Activated T-helper 9 cell treated with anti-CD3 and anti-CD28 coated beads, Interleukin-2, amount 50 U/mL, for 16 hours (primary cell): ENCODE measurements around the gene TAS2R40.
A peak's percentile ranks its signal among the peaks of the same experiment; 100 is the strongest.
"Not testable (repeated sequence)": the region's sequence is repeated elsewhere in the genome, so short reads cannot be mapped to it uniquely, and the experiment has no call there.

Source experiments
- DNase-seq: peaks from one replicate; pipeline ENCODE4 v3.0.0-alpha.2; 2020; ENCODE audit warnings: low read depth

Gene TAS2R40

DNA sequence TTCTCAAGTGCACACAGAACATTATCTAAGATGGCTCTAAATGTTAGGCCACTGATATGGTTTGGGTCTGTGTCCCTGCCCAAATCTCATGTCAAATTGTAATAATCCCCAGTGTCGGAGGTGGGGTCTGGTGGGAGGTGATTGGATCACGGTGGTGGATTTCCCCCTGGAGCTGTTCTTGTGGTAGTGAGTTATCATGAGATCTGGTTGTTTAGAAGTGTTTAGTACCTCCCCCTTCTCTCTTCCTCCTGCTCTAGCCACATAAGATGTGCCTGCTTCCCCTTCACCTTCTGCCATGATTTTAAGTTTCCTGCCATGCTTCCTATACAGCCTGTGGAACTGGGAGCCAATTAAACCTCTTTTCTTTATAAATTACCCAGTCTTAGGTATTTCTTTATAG is 30.2 kb downstream of the TAS2R40 start:
- no peak for DNase-seq

DNA sequence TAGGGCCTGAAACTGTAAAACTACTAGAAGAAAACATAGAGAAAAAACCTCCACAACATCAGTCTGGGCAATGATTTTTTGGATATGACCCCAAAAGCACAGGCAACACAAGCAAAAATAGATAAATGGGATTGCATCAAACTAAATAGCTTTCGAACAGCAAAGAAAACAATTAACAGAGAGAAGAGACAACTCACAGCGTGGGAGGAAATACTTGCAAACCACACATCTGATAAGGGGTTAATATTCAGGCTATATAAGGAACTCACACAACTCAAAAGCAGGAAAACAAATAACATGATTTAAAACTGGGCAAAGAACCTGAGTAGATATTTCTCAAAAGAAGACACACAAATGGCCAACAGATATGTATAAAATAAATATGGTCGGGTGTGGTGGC is 33.7 kb downstream of the TAS2R40 start:
- no peak for DNase-seq

DNA sequence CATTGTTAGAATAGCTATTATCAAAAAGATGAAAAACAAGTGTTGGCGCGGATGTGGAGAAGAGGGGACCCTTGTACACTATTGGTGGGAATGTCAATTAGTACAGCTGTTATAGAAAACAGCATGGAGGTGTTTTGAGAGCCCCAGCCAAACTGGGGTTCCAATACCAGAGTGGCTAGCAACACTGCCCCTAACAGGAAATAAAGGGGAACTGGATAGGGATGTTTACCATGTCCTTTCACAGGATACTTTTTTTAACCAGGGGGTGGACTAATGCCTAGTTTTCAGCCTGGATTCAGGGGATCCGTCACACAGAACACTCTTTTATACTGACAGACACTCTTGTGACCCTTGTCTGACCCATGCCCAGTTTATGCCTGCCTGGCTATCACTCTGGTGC is 34.5 kb downstream of the TAS2R40 start:
- DNase-seq, result no peak

DNA sequence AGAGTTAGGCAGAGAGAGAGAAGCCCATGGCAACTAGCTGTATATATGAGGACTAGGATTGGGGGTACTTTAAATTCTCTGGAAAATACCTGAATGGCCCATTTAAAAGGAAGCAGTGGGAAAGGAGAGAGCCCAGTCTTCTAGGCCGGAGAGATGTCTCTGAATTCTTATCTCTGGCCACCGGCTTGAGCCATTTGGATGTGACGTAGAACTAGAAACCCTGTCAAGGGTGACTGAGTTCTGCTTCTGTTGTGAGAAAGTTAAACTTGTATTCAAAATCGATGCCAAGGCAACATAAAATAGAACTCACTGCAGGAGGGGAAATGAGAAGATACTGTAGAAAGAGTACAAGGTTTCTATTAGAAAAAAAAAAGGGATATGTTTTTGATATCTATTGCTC is 35.1 kb downstream of the TAS2R40 start:
- no peak for DNase-seq

DNA sequence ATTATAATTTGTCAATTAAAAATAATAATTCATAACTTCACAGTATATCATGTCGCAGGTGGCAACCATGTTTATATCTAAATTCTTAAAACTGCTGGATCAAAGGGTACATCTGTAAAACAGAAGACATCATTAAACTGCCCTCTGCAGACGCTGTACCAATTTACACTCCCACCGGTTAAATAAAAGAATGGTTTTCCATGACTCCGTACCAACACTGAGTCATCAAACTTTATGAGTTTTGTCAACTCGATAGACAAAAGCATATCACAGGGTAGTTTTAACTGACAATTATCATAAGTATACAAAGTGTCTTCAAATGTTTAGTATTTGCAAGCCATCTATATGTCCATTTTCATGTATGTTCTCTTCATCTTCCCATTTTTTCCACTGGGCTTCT is 35.7 kb downstream of the TAS2R40 start:
- DNase-seq, result no peak

- DNase-seq, result no peak
These were observed 37.0 kb downstream of the TAS2R40 start for GRCh38 chr7:143258831-143259230.

GRCh38 chr7:143259765-143260164 is 37.9 kb downstream of the TAS2R40 start:
- no peak for DNase-seq

GRCh38 chr7:143261901-143262300 is 40.1 kb downstream of the TAS2R40 start:
- DNase-seq, result no peak

- DNase-seq, result peak; percentile 74
These were observed 41.7 kb downstream of the TAS2R40 start, which contains the start of gene GSTK1 for GRCh38 chr7:143263266-143264195. Gene GSTK1, plus strand, starts transcription at chr7:143263441. Its CDS starts 73 bp downstream, at chr7:143263514.

GRCh38 chr7:143264196-143264568 is 42.3 kb downstream of the TAS2R40 start:
- not testable (repeated sequence) for DNase-seq

DNA sequence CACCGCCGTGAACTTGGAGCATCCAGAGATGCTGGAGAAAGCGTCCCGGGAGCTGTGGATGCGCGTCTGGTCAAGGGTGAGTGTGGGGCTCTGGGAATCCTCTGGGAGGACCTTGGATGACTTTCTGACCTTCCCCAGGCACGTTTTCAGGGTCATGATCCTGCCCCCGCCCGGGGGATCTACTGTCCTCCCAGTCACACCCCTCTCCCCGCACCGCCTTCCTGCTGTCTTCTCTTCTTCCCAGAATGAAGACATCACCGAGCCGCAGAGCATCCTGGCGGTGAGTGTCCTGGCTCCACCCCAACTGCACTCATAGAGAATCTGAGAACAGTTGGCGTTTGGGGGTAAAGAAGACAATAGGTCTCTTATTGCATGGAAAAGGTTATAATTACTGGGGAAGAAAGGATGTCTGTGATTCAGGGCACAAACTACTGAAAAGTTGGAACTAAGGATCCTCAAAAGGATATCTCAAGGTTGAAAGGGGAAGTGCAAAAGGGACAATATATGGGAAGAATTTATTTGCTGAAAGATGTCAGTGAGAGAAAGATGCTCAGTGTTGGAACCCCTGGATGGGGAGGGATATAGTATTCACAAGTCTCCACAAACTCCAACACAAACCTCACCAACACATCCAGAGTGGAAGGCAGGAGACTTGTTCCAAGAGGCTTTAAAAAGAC is 43.3 kb downstream of the TAS2R40 start:
- no peak for DNase-seq

DNA sequence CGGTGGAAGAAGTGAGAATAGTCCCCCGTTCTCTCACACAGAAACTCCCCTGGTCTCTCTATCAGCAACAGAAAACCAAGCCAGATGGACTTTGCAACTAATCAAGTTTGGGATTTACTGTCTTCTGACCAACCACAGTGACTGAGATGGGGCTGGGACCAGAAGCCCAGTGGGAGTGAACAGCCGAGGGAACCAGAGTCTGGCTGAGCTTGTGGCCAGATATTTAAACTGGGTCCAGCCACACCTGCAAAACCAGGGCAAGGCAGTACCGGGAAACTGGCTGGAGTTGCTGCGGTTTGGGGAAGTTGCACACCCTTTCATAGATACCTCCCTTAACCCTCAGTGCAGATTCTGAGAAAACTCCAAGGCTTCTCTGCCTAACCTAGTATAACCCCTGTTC is 47.4 kb downstream of the TAS2R40 start:
- DNase-seq, result no peak

GRCh38 chr7:143271240-143271639 is 49.4 kb downstream of the TAS2R40 start:
- no peak for DNase-seq
